ENCODE data around the gene CACFD1.

- TF ChIP-seq CTCF (IDR thresholded peaks at IDR 0.05) (no peak), POLR2AphosphoS5 (IDR thresholded peaks at IDR 0.05) (no peak)
These were observed 11.2 kb downstream of the CACFD1 start for GRCh38 chr9:133470988-133471387.

All from sigmoid colon (tissue), 4 donors.